Activated CD8-positive, alpha-beta memory T cell treated with anti-CD3 and anti-CD28 coated beads, Interleukin-2, amount 50 U/mL, for 4 hours (primary cell): ENCODE data around the gene PAQR7.

ENCODE experiments used
- DNase-seq: peaks from one replicate; pipeline ENCODE4 v3.0.0-alpha.2; 2020

PAQR7 gene, protein sequence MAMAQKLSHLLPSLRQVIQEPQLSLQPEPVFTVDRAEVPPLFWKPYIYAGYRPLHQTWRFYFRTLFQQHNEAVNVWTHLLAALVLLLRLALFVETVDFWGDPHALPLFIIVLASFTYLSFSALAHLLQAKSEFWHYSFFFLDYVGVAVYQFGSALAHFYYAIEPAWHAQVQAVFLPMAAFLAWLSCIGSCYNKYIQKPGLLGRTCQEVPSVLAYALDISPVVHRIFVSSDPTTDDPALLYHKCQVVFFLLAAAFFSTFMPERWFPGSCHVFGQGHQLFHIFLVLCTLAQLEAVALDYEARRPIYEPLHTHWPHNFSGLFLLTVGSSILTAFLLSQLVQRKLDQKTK

DNA sequence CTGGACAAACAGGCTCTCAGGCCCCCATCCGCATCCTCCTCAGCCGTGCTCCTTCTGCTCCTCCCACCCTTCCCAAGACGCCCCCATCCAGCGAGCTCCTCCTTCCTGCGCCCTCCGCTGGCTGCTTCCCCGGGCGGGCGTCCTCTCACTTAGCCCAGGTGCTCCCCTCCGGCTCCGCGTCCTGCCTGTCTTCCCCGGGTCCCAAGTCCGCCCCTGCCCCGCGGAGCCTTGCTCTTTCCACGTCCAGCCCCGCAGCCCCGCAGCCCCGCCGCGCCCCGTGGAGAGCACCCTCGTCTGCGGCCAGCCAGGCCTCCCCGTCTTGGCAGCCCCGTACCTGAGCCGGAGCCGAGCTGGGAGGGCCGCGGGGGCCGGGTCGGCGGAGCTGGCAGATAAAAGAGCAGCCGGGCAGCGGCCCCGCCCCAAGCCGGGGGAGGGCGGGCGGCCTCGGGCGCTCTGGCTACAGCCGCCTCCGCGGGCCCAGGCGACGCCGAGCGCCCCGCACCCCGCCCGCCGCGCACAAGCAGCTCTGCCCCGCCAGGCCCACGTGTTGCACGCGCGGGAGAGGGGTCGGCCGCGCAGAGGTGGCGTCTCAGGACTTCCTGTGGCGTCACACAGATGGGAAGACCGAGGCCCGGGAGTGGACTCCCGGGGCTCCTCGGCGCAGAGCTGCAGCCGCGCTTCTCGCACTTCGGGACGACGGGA lies at the start of gene PAQR7:
Gene PAQR7, minus strand, starts transcription at position 555 of the 702 bp plus-strand sequence. CDS start 11,869 bp downstream, outside the sequence.
- peak; percentile 64 for DNase-seq

DNA sequence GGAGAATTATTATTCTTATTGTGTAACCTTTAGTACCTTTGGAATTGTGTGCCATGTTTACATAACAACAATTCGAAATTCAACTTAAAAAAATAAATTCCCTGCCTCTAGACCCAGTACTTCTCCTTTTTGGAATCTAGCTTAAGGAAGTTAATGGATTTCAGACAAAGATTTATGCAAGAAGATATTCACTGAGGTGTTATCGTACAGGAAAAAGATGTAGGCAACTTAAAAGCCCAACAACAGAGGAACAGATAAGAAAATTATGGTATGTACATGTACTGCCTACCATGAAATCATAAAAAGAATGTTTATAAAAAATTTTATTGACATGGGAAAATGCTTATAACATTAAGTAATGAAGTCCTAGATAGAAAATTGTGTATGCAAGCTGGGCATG lies 48.9 kb upstream of the PAQR7 start:
- DNase-seq = no peak

DNA sequence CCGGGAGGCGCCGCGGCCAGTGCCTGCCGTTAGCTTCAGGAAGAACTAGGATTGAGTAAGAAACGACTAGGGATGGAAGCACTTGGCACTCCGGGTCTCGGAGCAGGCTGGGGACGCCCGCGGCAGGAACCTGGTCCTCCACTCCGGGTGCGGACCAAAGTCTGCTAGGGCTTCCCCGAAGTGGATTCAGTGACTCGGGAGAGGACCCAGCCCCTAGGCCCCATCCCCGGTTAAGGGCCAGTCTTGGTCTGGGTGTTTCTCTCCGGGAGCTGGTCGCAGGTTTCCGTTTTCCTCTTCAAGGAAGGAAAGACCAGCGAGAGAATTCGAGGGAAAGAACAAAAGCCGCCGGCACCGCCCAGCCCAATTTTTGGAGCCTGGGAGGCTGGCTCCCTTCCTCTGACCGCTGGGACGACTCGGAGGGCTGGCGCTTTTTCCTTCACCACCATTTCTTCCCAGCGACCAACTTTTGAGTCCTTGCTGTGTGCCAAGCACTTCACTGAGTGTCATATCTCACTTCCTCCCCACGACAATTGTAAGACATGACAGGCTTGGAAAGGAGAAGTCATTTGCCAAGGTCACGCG lies 47.6 kb upstream of the PAQR7 start:
- DNase-seq = peak; percentile 25

DNA sequence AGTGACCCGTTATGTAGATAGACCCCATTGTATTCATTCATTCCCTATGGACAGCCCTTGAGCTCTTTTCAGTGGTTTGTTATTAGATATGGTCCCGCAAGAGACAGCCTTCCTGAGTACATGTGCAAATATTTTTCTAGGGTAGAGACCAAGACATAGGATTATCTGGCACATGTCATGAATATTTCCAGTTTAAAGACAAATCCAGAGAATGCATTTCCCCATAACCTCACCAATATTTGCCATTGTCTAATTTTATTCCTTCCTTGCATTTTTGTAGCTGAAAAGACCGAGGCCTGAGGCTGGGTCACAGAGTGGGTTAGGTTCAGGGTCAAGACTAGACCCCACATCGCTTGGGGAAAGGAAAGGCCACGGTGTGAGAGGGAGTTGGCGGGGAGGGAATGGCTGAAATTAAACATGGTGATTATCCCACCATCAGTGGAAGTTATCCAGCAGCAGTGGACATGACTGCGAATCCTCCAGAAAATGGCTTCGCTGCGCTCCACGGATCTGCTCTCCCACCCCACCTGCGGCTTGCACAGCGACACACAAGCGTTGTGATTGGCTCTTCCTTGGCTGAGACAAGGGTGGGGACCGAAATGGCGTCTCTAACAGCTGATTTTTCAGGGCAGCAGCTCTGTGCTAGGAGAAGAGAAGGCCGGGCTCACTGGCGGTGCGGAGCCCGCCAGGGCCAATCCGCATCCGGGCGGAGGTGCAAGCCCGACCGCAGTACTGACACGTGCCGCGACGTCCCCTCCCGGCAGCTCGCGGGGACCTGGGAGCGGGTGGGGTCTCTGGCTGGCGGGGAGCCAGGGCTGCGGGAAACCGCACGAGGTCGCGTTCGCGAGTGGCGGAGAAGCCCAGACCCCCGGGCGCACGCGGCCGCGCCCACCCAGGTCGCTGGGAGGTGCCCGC lies 46.8 kb upstream of the PAQR7 start:
- peak; percentile 36 for DNase-seq

DNA sequence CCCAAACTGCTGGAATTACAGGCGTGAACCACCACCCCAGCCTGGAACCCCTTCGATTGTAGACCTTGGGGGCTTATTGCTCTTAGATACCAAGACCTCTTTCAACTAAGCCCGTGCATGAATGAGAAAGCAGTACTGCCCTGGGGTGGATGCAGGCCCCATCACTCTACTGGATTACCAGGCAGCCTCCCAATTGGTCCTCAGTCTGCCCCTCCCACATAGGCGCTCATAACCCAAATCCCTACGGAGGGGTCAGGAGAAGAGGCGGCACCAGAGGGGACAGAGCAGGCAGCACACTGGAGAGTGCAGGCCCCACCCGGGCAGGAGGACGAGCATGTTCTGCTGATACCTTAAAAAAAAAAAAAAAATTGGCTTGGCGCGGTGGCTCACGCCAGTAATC lies 43.1 kb upstream of the PAQR7 start:
- DNase-seq = no peak

DNA sequence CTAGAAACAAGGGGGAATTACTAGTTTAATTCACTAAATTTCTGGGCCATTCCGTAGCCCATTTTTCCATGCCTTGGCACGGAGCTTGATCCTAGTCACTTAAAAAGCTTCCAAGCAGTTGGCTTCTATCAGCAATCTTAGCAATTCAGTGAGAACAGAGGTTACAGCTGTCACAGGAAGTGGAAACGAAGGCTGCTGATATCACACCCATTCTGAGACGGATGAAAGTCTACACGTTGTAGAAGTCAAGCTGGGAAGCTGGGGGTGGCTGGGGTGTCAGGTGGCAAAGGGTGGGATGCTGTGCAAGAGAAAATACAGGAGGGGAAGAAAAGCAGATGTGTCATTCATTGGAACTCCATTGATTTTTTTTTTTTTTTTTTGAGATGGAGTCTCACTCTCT lies 42.5 kb upstream of the PAQR7 start:
- no peak for DNase-seq

DNA sequence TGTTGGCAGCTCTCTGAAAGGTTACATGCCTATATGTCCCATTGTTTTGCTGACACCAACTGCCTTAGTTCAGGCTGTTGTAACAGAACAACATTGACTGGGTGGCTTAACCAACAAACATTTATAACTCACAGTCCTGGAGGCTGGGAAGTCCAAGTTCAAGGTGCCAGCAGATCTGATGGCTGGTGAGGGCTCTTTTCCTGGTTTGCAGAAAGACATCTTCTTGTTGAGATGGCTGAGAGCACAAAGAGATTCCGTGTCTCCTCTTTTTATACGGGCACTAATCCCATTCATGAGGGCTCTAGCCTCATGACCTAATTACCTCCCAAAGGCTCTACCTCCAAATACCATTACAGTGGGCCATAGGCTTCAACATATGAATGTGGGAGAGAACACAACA lies 41.0 kb upstream of the PAQR7 start:
- no peak for DNase-seq

DNA sequence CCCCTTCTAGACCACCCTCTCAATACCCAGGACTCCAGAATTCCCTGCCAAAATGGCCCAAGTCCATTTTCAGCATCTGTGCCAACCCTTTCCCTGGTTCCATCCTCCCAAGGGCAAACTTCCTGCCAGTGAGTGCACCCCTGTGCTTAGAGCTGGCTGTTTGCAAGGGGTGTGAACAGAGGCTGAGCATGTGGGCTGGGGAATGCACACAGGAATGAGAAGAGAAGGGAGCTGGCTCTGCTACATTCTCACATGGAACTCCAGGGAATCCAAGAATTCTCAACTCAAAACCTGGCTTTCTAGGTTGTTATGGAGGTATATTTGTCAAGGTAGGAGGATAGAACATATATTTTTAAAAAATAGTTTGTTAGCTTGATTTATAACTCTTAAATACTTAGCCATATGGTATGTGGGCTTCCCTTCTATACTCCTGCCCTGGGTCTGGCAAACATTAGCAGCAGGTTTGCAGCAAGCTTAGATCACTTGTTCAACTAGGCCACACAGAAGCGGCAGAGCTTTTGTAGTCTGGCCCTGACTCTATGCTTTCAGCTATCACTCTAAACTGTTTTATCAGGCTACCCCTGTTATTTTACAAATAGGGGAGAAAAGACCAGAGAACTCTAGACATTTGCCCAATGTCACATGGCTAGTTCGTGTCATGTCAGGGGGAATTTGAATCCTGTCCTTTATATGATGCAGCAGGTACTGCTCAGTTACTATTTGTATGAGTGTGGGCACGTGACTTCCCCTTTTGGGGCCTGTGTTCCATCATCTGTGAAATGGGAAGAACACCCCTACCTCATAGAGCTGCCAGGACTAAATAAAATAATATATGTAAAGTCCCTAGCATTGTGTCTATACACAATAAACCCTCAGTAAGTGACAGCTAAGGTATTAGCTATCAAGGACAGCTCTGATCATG lies 38.8 kb upstream of the PAQR7 start:
- no peak for DNase-seq

DNA sequence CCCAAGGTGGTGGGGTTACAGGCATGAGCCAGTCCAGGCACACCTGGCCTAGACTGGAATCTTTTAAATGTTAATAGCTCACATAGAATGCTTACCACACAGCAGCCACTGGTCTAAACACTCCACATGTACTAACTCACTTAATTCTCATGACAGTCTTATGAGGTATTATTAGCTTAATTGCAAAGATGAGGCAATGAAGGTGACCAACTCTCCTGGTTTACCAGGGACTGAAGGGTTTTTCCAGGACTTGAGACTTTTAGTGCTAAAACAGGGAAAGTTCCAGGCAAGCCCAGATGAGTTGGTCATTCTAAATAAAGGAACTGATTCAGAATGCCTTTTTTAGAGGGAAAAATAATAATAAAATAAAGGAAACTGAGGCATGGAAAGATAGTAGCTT lies 37.7 kb upstream of the PAQR7 start:
- DNase-seq = no peak

DNA sequence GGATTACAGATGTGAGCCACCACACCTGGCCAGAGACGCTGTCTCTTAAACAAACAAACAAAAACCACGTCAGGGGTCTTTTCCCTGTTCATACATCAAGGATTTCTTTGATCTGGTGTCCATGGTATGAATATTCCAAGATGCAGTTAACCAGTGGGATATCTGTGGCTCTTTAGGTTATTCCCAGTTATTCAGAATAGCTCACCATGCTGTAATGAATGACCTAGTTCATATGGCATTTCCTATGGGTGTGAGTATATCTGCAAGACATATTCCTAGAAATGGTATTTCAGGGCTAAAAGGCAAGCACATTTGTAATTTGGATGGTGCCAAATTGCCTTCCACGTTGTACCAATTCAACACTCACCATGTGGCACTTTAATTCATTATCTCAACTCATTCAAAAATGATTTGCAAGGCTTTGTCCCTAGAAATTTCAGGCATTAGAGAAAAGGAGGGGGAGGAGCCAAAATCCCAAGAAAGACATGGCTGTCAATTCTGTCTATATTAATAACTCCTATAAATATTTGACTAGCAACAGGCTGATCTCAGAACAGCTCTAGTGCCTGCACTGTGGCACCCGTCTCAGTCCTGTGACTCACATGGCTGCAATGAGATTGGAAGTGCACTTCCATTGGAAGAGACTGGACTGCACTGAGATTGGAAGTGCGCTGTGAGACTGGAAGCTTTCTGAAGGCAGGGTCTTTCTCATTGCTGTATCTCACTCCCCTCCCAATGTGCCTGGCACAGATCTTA lies 36.7 kb upstream of the PAQR7 start:
- DNase-seq = no peak

DNA sequence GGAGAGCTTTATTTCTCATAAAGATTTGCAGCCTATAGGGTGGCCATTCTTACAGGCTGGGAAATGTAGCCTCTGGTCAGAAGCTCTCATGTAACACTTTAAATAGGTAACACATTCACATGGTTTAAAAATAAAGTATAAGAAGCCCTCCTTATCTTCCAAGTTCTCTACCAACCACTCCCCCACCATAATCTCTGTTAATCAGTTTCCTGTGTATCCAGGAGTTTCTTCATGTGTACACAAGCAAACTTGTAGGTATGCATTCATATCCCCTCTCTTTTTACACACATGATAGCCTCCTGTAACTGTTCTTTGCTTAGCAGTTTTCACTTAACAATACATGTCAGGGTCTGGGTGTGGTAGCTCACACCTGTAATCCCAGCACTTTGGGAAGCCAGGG lies 35.7 kb upstream of the PAQR7 start:
- DNase-seq = no peak

DNA sequence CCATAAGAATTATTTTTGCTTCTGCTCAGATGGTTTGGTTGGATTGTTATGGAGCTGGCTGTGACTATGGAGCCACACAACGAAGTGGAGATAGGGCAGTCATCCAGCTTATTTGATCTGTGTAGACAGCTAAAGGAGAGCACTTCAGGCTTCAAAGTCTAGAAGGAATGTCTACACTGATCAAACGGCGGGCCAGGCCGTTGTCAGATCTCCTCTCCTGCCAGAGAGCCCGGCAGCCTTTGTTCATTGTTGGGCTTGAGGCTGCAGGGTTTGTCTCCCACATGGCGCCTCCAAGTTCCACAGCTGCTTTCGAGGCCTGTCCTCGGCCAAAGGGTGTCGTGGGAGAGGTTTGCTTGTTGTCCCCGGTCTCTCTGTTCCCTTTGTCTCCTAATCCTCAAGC lies 33.5 kb upstream of the PAQR7 start:
- DNase-seq = no peak

DNA sequence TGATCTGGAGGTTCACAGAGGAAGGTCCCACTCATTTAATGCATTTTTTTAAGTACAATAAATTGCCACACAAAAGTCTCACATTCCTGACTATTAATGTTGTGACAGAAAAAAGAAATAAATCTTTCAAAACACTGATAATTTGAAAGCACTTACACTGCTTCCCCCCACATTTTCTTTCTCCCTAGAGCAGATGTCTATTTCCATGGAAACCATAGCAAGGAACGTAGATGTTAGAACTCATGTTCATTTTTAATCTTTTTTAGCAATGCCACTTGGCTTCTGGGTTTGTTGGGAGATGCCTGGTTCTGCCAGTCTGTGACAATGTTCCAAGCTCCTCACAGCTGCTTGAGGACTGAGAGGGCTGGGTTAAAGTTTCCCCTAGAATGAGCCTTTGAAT lies 32.7 kb upstream of the PAQR7 start:
- DNase-seq = no peak

DNA sequence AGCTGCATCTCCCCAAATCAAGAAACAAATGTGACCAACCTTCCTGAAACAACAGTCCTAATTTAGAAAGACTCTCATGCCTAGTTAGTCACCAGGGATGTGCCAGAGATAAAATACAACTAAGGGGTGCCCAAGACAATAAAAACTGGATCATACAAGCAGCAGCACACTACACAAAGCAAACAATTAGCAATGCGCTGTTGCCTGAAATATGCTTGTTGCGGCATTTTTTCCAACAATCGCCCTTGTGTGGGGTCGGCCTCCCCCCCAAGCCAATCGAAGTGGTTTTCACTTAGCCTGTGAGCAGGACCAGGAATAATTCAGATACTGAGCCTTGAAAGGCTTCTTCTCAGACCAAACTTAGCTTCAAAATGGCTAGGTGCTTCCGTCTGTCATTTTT lies 32.1 kb upstream of the PAQR7 start:
- no peak for DNase-seq

DNA sequence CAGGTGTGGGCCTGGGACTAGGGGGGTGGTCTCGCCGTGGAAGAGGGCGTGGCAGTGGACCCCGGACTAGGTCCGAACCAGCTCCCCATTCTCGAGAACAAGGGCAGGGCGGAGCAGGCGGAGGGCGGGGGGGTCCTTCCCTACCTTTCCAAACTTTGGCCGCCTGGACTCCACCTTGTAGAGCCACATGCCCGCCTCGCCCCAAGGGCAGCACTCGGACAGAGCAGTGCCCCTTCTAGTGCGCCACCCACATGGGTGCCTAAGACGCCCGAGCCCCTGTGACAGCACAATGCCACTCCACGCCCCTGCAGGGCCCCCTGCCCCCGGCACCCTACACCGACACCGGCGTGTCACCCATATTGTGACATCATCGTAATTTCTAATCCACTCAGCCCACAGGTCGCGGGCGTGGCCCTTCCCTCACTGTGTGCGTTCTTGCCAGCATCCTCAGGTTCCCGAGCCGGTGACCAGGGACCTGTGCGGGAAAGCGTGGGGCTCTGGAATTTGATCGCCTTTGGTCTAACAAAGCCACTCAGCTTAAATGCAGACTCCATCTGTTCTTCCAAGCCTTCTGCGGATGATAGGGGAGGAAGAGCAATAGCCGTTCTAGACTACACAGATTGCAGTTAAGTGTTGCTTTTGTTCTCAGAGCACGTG lies 31.3 kb upstream of the PAQR7 start:
- peak; percentile 35 for DNase-seq

DNA sequence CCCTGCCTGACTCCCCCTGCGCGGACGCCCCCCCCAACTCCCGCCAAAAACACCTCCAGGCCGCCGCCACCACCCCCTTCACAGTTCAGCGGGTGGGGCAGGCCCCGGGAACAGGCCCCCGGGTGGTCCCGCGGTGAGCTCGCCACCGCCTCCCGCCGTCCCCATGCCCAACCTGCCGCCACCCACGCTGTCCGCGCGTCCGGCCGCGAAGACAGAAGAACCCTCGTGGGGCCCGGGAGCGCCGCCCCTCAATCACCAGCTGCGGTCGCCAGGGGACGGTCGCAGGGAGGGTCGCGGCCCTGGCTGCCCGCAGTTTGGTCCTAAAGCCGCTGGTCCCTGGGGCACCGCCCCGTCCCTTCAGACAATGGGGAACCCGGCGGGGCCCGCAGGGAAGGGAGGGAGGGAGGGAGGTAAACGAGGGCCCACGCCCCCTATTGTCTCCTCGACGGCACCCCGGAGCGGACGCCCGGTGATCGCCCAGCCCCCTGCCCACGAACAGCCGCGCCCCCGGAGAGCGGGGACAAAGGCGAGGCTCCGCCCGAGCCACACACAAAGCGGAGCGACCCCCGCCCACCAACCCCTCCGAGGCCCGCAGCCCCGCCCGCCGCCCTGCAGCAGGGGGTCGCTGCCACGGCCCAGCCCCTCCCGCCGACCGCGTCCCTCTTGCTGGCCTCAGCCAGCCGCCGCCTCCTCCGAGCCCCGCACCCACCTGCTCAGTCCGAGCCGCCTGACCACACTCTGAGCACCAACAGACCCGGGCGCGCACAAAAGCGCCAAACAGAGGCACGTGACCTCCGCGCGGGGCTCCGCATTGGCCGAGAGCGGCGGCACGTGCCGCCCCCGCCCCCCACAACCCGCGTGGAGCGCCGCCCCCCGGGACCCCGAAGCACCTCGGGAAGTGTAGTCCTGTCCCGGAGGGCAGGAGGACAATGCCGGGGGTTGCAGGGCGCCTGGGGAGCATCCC lies 30.5 kb upstream of the PAQR7 start, which contains the start of gene STMN1:
Gene STMN1, minus strand, starts transcription at position 740 of the 964 bp plus-strand sequence. CDS start 1,743 bp downstream, outside the sequence.
- peak; percentile 90 for DNase-seq

DNA sequence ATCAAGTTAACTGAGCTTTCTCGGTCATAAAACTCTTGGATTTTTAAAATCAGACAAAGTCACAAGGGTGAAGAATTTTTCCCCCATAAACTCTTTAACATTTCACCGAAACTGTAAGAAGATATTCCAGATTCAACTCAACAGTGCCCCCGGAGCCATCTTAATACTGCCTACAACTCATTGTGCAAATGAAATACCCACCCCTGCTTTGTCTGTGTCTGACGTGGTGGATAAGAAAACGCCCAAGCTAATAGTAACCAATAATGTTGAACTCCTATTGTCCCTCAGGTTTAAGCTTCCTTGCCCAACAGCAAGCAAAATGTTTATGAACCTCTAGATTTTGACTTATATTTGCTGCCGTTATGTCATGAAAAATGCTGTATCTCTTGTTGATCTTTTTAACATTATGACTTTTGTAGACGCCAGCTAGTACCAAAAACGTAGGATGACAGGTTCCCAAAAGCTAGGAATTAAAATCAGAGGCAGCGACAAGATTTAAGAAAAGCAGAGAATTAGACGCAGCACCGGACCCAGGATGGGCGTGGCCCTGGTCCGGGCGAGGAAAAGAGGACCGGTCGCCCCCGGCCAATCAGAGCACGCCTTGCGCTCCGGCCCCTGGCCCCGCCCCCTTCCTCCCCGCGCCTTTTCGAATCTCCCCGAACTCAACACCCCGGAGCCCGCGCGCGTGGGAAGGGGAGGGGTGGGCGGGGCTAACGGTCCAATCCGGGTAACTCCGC lies 29.6 kb upstream of the PAQR7 start:
- DNase-seq = peak; percentile 95

DNA sequence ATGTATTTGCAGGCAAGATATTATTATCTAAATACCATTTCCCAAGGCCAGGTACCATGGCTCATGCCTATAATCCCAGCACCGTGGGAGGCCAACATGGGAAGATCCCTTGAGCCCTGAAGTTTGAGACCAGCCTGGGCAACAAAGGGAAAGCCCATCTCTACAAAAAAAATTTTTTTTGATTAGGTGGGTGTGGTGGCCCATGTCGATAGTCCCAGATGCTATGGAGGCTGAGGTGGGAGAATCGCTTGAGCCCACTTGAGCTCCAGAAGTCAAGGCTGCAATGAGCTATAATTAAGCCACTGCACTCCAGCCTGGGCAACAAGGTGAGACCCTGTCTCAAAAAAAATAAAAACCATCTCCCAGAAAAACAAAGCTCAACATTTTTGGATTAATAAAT lies 28.5 kb upstream of the PAQR7 start:
- DNase-seq = no peak

DNA sequence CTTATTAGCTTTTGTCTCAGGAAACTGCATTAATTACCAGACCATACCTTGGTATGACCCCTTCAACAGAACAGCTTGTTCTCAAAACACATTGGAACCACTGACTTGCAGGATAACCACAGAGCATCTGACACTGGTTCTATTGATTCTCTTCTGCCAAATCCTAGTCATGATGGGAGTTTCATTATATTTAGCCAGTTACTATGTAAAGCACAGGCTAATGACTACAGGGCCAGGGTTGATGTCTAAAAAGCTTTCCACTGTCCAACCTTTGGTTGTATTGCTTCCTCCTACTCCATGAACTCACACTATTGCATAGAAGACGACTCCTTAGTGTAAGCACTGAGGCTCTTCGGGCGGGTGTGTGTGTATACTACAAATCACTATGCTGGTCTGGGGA lies 27.0 kb upstream of the PAQR7 start:
- no peak for DNase-seq
